Nephron progenitor cell (in vitro differentiated cells): ENCODE measurements around the gene DUSP6.

ENCODE experiments used
- DNase-seq: peaks from one replicate; pipeline ENCODE4 v3.0.0; 2021
- H3K27ac Mint-ChIP-seq: 2 replicates; pipeline ENCODE4 v1.8.0; 2021; ENCODE audit warnings: mild to moderate bottlenecking, moderate library complexity, mixed read lengths
- H3K27me3 Mint-ChIP-seq: 2 replicates; pipeline ENCODE4 v1.8.0; 2021; ENCODE audit warnings: mild to moderate bottlenecking, low read depth, mixed read lengths; ENCODE audit not compliant: poor library complexity
- H3K36me3 Mint-ChIP-seq: 2 replicates; pipeline ENCODE4 v1.8.0; 2021; ENCODE audit warnings: low read depth, mixed read lengths
- H3K4me1 Mint-ChIP-seq: 2 replicates; pipeline ENCODE4 v1.8.0; 2021; ENCODE audit warnings: mixed read lengths
- H3K4me3 Mint-ChIP-seq: 2 replicates; pipeline ENCODE4 v1.8.0; 2021; ENCODE audit warnings: mild to moderate bottlenecking, moderate library complexity, mixed read lengths
- H3K9me3 Mint-ChIP-seq: 2 replicates; pipeline ENCODE4 v1.8.0; 2021; ENCODE audit warnings: mild to moderate bottlenecking, moderate library complexity, mixed read lengths
- CTCF ChIP-seq: fragments of 200-600 bp; sonication (generic); IDR thresholded peaks from 2 replicates; pipeline ENCODE4 v1.5.0; 2021; ENCODE audit warnings: antibody characterized with exemption

Gene DUSP6

GRCh38 chr12:89326239-89327040 lies 25.9 kb downstream of the DUSP6 start:
- Mint-ChIP-seq H3K27me3 (no peaks in the 10 kb centered on the region), H3K9me3 (peaks cover 24% of the 10 kb centered on the region), H3K36me3 (peaks cover 19% of the 10 kb centered on the region), H3K27ac (peak overlapping the region; percentile 98), H3K4me3 (peak overlapping the region; percentile 74), H3K4me1 (peaks cover 81% of the 10 kb centered on the region)
- TF ChIP-seq CTCF, result no peak
- peak; percentile 58 for DNase-seq

DNA sequence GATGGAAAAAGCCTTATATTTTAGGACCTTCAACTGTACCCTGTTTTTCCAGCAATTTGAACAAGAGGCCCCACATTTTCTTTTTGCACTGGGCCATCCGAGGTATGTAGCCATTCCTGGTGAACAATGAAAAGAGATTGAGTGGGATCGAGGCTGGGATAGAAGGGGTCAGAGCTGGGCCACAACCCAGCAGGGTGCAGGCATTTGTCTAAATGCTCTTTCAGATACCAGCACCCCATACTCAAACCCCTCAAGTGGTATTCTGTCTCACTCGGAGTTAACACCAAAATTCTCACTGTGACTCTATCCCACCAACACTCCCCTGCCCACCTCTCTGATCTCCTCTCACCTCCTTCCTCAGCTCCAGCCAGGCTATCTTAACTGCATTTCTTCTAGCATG lies 26.8 kb downstream of the DUSP6 start:
- no peaks in the 10 kb centered on the region for H3K27me3 Mint-ChIP-seq
- H3K4me1 Mint-ChIP-seq, result peaks cover 87% of the 10 kb centered on the region

DNA sequence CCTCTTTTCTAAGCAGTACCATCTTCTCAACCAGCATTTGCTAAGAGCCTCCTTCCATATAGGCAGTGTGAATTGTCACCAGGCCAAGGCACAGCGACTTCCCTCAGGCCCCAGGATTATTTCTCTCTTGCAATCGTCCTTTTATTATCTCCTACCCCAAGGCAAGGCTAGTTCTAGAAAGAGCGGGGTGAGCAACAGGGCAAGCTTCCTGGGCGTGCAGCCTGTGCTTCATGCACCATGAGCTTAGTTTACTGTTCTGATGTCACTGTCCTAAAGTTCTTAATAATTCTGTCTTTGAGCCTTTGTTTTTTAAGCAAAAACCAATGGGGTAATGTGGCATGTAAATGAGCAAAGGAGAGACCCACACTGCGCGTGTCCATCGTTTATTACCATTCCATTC lies 27.9 kb downstream of the DUSP6 start:
- Mint-ChIP-seq H3K4me3 (peak overlapping the region; percentile 1), H3K27me3 (no peaks in the 10 kb centered on the region), H3K27ac (peak overlapping the region; percentile 96), H3K9me3 (peaks cover 4% of the 10 kb centered on the region), H3K4me1 (peaks cover 97% of the 10 kb centered on the region), H3K36me3 (peaks cover 3% of the 10 kb centered on the region)
- no peak for TF ChIP-seq CTCF
- no peak for DNase-seq

More for the DNA sequence above, 26.8 kb downstream of the DUSP6 start:
- peaks cover 14% of the 10 kb centered on the region for H3K9me3 Mint-ChIP-seq
- DNase-seq, result no peak
- no peak overlapping the region for H3K4me3 Mint-ChIP-seq
- H3K27ac Mint-ChIP-seq, result peak overlapping the region; percentile 98
- TF ChIP-seq CTCF, result no peak
- peaks cover 9% of the 10 kb centered on the region for H3K36me3 Mint-ChIP-seq

GRCh38 chr12:89323568-89324218 lies 28.6 kb downstream of the DUSP6 start:
- no peaks in the 10 kb centered on the region for H3K36me3 Mint-ChIP-seq
- H3K4me1 Mint-ChIP-seq, result peaks cover 97% of the 10 kb centered on the region
- DNase-seq, result no peak
- H3K4me3 Mint-ChIP-seq, result peak overlapping the region; percentile 4
- peak overlapping the region; percentile 96 for H3K27ac Mint-ChIP-seq
- no peaks in the 10 kb centered on the region for H3K27me3 Mint-ChIP-seq
- no peak for TF ChIP-seq CTCF
- no peaks in the 10 kb centered on the region for H3K9me3 Mint-ChIP-seq

DNA sequence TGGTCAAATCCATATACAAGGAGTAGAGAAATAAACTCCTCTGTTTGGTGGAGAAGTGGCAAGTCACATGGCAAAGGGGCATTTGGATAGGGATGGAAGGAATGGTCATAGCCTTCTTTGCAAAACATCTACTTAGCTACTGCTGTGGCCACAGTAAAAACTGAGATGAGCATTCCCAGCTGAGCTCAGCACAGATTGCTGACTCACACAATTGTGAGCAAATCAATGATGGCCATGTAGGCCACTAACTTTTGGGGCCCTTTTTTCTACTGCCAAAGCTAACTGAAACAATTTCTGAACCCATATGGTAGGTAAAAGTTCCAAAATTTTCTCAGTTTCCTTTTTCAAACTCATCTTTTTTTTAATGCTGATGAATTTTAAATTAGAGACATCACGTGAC lies 31.6 kb downstream of the DUSP6 start:
- no peak for TF ChIP-seq CTCF
- no peak overlapping the region for H3K27ac Mint-ChIP-seq
- peaks cover 3% of the 10 kb centered on the region for H3K27me3 Mint-ChIP-seq
- DNase-seq, result no peak
- no peak overlapping the region for H3K4me3 Mint-ChIP-seq
- peaks cover 95% of the 10 kb centered on the region for H3K4me1 Mint-ChIP-seq
- no peaks in the 10 kb centered on the region for H3K36me3 Mint-ChIP-seq
- no peaks in the 10 kb centered on the region for H3K9me3 Mint-ChIP-seq
